SU-DHL-6 (cell line): ENCODE data around the gene ATRNL1.

Experiments used
- H2AFZ ChIP-seq: fragments of 200-600 bp; sonication (generic); 2 replicates; pipeline ENCODE4 v1.6.1; 2014; ENCODE audit warnings: low read depth, mild to moderate bottlenecking, moderate library complexity, mixed read lengths, antibody characterized with exemption, low read length; ENCODE audit not compliant: severe bottlenecking
- H3F3A ChIP-seq: fragments of 200-600 bp; shearing (Covaris generic); 2 replicates; pipeline ENCODE4 v1.6.0; 2016; ENCODE audit warnings: antibody characterized with exemption, mild to moderate bottlenecking; ENCODE audit not compliant: insufficient read depth
- H3K27ac ChIP-seq: fragments of 200-600 bp; sonication (generic); 2 replicates; pipeline ENCODE4 v1.5.1; 2016; ENCODE audit warnings: low read depth, mild to moderate bottlenecking, low read length, moderate library complexity, mixed read lengths
- H3K27me3 ChIP-seq: fragments of 200-600 bp; sonication (generic), shearing (Covaris generic); 2 replicates; pipeline ENCODE4 v1.6.0; 2014; ENCODE audit warnings: mild to moderate bottlenecking, low read length
- H3K36me3 ChIP-seq: fragments of 200-600 bp; sonication (generic); 2 replicates; pipeline ENCODE4 v1.6.1; 2014; ENCODE audit warnings: mild to moderate bottlenecking, low read length, mixed read lengths
- H3K4me2 ChIP-seq: fragments of 300-600, 200-600 bp; shearing (Covaris generic), sonication (generic); 2 replicates; pipeline ENCODE4 v1.6.0; 2014; ENCODE audit warnings: low read length, low read depth, mild to moderate bottlenecking; ENCODE audit not compliant: poor library complexity, severe bottlenecking
- H3K4me3 ChIP-seq: fragments of 200-600 bp; sonication (generic); 2 replicates; pipeline ENCODE4 v1.5.1; 2014; ENCODE audit warnings: antibody characterized with exemption, low read length, mild to moderate bottlenecking, mixed read lengths; ENCODE audit not compliant: insufficient read depth, poor library complexity, severe bottlenecking
- H3K79me2 ChIP-seq: fragments of 200-600 bp; sonication (generic); 2 replicates; pipeline ENCODE4 v1.6.1; 2014; ENCODE audit warnings: mild to moderate bottlenecking, low read length, moderate library complexity; ENCODE audit not compliant: insufficient read depth
- H3K9ac ChIP-seq: fragments of 200-600 bp; sonication (generic); 2 replicates; pipeline ENCODE4 v1.7.0; 2014; ENCODE audit warnings: mild to moderate bottlenecking, low read length
- H3K9me2 ChIP-seq: fragments of 200-600 bp; sonication (generic); replicated peaks from 2 replicates; pipeline ENCODE4 v1.6.1; 2014; ENCODE audit warnings: low read length; ENCODE audit not compliant: insufficient read depth
- H3K9me3 ChIP-seq: fragments of 200-600 bp; sonication (generic); 2 replicates; pipeline ENCODE4 v1.6.1; 2014; ENCODE audit warnings: low read length, mixed read lengths; ENCODE audit not compliant: insufficient read depth
- H4K20me1 ChIP-seq: fragments of 200-600 bp; sonication (generic); 2 replicates; pipeline ENCODE4 v1.6.1; 2014; ENCODE audit warnings: low read depth, mild to moderate bottlenecking, antibody characterized with exemption, low read length, moderate library complexity, mixed read lengths
- CTCF ChIP-seq: fragments of 200-600 bp; sonication (generic); IDR thresholded peaks from one replicate; pipeline ENCODE4 v1.5.1; 2017; ENCODE audit warnings: antibody characterized with exemption, mild to moderate bottlenecking, low read length, moderate library complexity; ENCODE audit not compliant: insufficient read depth, poor library complexity, severe bottlenecking
- EZH2phosphoT487 ChIP-seq: fragments of 200-600 bp; sonication (generic), shearing (Covaris generic); conservative IDR thresholded peaks from 2 replicates; pipeline ENCODE4 v1.6.1; 2018; ENCODE audit warnings: mild to moderate bottlenecking, antibody characterized with exemption, low read length, moderate library complexity, mixed read lengths

The ATRNL1 gene

GRCh38 chr10:115850666-115851065 is 757.5 kb downstream of the ATRNL1 start:
- H3K79me2 ChIP-seq: no peaks in the 10 kb centered on the region
- H3K9me2 ChIP-seq: no peaks in the 10 kb centered on the region
- no peaks in the 10 kb centered on the region for H3K27me3 ChIP-seq
- no peaks in the 10 kb centered on the region for H3F3A ChIP-seq
- no peak overlapping the region for H3K4me2 ChIP-seq
- no peaks in the 10 kb centered on the region for H3K36me3 ChIP-seq
- no peaks in the 10 kb centered on the region for H4K20me1 ChIP-seq
- H3K9ac ChIP-seq: no peak overlapping the region
- H3K4me3 ChIP-seq: no peak overlapping the region
- no peaks in the 10 kb centered on the region for H3K9me3 ChIP-seq
- TF ChIP-seq EZH2phosphoT487: no peak
- H2AFZ ChIP-seq: no peak overlapping the region
- no peak overlapping the region for H3K27ac ChIP-seq

GRCh38 chr10:115851695-115852094 is 758.5 kb downstream of the ATRNL1 start:
- Histone ChIP-seq H3K36me3 (no peaks in the 10 kb centered on the region), H2AFZ (no peak overlapping the region), H4K20me1 (no peaks in the 10 kb centered on the region), H3K79me2 (no peaks in the 10 kb centered on the region), H3K9ac (no peak overlapping the region), H3K27ac (no peak overlapping the region), H3K4me3 (no peak overlapping the region), H3K9me2 (no peaks in the 10 kb centered on the region), H3K4me2 (no peak overlapping the region), H3F3A (no peaks in the 10 kb centered on the region), H3K27me3 (no peaks in the 10 kb centered on the region), H3K9me3 (no peaks in the 10 kb centered on the region)
- TF ChIP-seq CTCF (no peak), EZH2phosphoT487 (no peak)

GRCh38 chr10:115854740-115855435 is 761.7 kb downstream of the ATRNL1 start:
- no peaks in the 10 kb centered on the region for H3K27me3 ChIP-seq
- no peak overlapping the region for H3K4me2 ChIP-seq
- no peaks in the 10 kb centered on the region for H3K36me3 ChIP-seq
- no peaks in the 10 kb centered on the region for H3K9me3 ChIP-seq
- H2AFZ ChIP-seq: no peak overlapping the region
- H3K9me2 ChIP-seq: no peaks in the 10 kb centered on the region
- no peak overlapping the region for H3K27ac ChIP-seq
- H3F3A ChIP-seq: no peaks in the 10 kb centered on the region
- H3K9ac ChIP-seq: no peak overlapping the region
- no peak overlapping the region for H3K4me3 ChIP-seq
- no peak for TF ChIP-seq CTCF
- no peak for TF ChIP-seq EZH2phosphoT487
- H4K20me1 ChIP-seq: no peaks in the 10 kb centered on the region
- no peaks in the 10 kb centered on the region for H3K79me2 ChIP-seq

- Histone ChIP-seq H3K9ac (no peak overlapping the region), H4K20me1 (no peaks in the 10 kb centered on the region), H3K4me2 (no peak overlapping the region), H3K27me3 (no peaks in the 10 kb centered on the region), H3K4me3 (no peak overlapping the region), H3K27ac (no peak overlapping the region), H3K36me3 (no peaks in the 10 kb centered on the region), H3K9me3 (no peaks in the 10 kb centered on the region), H3K79me2 (no peaks in the 10 kb centered on the region), H2AFZ (no peak overlapping the region), H3K9me2 (no peaks in the 10 kb centered on the region), H3F3A (no peaks in the 10 kb centered on the region)
- no peak for TF ChIP-seq CTCF
- no peak for TF ChIP-seq EZH2phosphoT487
Observed at GRCh38 chr10:115856580-115856979, 763.4 kb downstream of the ATRNL1 start.
